Measurements from ENCODE around the gene EEF1A2.
"Not testable (repeated sequence)": the region's sequence is repeated elsewhere in the genome, so short reads cannot be mapped to it uniquely, and the experiment has no call there.

DNA sequence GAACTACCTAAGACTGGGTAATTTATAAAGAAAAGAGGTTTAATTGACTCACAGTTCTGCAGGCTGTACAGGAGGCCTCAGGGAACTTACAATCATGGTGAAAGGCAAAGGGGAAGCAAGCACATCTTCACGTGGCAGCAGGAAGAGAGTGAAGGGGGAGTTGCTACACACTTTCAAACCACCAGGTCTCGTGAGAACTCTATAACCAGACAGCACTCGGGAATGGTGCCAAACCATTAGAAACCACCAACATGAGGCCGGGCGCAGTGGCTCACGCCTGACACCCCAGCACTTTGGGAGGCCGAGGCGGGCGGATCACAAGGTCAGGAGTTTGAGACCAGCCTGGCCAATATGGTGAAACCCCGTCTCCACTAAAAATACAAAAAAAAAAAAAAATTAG is 15.6 kb upstream of the EEF1A2 start:
- TF ChIP-seq, protein P1, sequence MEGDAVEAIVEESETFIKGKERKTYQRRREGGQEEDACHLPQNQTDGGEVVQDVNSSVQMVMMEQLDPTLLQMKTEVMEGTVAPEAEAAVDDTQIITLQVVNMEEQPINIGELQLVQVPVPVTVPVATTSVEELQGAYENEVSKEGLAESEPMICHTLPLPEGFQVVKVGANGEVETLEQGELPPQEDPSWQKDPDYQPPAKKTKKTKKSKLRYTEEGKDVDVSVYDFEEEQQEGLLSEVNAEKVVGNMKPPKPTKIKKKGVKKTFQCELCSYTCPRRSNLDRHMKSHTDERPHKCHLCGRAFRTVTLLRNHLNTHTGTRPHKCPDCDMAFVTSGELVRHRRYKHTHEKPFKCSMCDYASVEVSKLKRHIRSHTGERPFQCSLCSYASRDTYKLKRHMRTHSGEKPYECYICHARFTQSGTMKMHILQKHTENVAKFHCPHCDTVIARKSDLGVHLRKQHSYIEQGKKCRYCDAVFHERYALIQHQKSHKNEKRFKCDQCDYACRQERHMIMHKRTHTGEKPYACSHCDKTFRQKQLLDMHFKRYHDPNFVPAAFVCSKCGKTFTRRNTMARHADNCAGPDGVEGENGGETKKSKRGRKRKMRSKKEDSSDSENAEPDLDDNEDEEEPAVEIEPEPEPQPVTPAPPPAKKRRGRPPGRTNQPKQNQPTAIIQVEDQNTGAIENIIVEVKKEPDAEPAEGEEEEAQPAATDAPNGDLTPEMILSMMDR (IDR thresholded peaks at IDR 0.05) = not testable (repeated sequence)
- TF ChIP-seq ZFX (IDR thresholded peaks at IDR 0.05; ENCODE audit: borderline replicate concordance) = not testable (repeated sequence)

Data from 22Rv1 (cell line).